ENCODE measurements around the gene SPRR2E.
"Not testable (repeated sequence)": the region's sequence is repeated elsewhere in the genome, so short reads cannot be mapped to it uniquely, and the experiment has no call there.

SPRR2E gene

GRCh38 chr1:153094426-153094825 is at the start of gene SPRR2E:
SPRR2E (minus strand) TSS chr1:153094526; CDS start chr1:153093751, 775 bp downstream.
- no peak for DNase-seq (ENCODE audit: low spot score)

GRCh38 chr1:153141377-153141776 is 47.1 kb upstream of the SPRR2E start:
- DNase-seq (ENCODE audit: low spot score) = no peak

DNA sequence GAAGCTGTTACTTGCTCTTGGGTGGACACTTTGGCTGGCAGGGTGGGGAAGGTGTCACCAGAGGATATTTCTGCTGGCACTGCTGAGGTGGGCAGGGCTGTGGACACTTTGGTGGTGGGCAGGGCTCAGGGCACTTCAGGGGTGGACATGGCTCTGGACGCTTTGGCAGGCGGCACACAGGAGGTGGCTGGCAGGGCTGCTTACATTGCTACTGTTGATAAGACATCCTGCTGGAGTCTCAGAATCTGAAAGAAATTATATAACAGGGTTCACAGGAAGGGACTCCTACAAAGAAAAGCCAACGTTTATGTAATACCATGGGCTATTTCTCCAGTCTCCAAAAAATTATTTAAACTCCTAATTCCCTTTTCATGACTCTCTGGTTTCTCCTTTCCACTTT is 46.2 kb upstream of the SPRR2E start:
- DNase-seq (ENCODE audit: low spot score) = no peak

GRCh38 chr1:153133743-153134142 is 39.4 kb upstream of the SPRR2E start:
- no peak for DNase-seq (ENCODE audit: low spot score)

GRCh38 chr1:153133267-153133666 is 38.9 kb upstream of the SPRR2E start:
- no peak for DNase-seq (ENCODE audit: low spot score)

DNA sequence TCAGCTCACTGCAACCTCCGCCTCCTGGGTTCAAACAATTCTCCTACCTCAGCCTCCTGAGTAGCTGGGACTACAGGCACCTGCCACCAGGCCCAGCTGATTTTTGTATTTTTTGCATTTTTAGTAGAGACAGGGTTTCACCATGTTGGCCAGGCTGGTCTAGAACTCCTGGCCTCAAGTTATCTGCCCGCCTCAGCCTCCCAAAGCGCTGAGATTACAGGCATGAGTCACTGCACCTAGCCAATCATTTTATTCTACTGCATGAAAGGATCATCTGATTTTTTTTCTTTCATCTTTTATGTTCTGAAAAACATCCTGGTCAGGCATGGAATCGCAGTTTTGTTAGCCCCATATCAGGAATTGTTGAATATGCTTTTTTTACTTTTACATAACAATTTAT is 34.4 kb upstream of the SPRR2E start:
- not testable (repeated sequence) for DNase-seq (ENCODE audit: low spot score)

DNA sequence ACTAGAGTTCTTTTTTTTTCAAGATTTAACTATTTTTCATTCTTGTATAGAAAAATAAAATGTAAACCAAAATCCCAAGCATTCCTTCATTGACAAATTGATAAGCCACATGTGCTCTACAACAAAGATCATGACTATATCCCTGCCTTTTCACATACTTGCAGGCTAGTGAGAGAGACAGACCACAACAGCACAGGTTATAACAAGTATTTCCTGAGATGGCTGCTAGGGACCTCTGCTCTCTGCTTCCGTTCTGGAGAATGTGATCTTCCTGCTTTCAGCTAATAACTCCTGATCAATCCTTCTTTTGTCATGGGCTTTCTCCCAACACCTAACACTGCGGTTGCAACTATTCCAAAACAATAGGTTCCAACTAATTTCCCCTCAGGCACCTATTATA is 33.0 kb upstream of the SPRR2E start:
- DNase-seq (ENCODE audit: low spot score) = no peak

- no peak for DNase-seq (ENCODE audit: low spot score)
These were observed 31.2 kb upstream of the SPRR2E start for GRCh38 chr1:153125536-153125935.

- DNase-seq (ENCODE audit: low spot score) = not testable (repeated sequence)
These were observed 29.5 kb upstream of the SPRR2E start for GRCh38 chr1:153123793-153124192.

DNA sequence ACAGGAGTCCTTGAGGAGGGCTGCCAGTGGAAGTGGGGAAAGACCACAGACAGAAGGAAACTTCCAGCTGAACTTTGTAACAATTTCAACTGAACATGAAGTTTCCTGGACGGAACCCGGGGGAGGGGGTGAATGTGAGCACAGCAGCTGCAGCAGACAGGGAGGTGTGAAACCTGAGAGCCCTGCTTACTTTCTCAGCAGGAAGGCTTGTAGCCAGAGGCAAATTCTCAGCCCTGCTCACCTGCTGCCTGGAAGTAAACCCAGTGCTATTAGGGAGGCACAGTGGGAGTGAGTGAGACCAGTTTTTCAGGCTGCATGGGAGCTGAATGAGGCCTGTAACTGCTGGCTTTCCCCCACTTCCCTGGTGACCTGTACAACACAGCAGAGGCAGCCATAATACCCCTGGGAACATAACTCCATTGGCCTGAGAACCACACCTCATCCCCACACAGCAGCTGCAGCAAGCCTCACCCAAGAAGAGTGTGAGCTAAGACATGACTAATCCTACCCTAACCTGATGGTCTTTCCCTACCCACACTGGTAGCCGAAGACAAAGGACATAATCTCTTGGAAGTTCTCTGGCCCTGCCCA is 28.6 kb upstream of the SPRR2E start:
- no peak for DNase-seq (ENCODE audit: low spot score)

DNA sequence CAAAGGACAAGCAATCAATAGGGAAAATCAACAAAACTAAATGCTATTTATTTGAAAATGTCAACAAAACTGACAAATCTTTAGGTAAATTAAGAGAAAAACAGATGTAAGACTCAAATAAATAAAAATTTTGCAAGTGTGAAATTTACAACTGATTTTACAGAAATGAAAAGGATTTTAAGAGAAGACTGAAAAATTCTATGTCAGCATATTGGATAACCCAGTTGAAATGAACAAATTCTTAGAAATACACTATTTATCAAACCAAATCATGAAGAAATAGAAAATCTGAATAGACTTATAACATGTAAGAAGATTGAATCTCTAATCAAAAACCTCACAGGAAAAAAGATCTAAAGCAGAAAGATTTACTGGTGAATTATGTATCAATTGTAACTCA is 26.6 kb upstream of the SPRR2E start:
- DNase-seq (ENCODE audit: low spot score) = no peak

- DNase-seq (ENCODE audit: low spot score) = no peak
These were observed 25.2 kb upstream of the SPRR2E start for GRCh38 chr1:153119491-153119971.

DNA sequence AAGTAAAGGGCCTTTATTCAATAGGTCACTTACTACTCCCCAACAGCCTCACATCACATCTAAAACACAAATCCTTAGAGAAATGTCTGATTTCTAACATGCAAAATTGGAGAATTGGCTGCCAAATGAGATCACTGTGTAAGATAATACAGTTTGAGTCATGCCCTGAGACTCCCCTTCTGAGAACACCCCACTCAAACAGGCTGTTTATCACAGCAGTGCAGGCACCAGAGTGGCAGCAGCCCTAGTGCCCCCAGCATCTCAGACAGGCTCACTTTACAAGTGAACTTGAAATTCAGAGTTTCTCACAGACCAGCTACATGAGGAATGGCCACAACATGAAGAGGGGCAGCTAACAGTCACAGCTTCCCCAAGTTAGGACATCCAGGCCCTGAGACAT is 20.9 kb upstream of the SPRR2E start:
- not testable (repeated sequence) for DNase-seq (ENCODE audit: low spot score)

- no peak for DNase-seq (ENCODE audit: low spot score)
These were observed 19.1 kb upstream of the SPRR2E start, which contains the start of gene SPRR2F for GRCh38 chr1:153113416-153113815. SPRR2F (minus strand) TSS chr1:153113516; CDS start chr1:153112733, 783 bp downstream.

DNA sequence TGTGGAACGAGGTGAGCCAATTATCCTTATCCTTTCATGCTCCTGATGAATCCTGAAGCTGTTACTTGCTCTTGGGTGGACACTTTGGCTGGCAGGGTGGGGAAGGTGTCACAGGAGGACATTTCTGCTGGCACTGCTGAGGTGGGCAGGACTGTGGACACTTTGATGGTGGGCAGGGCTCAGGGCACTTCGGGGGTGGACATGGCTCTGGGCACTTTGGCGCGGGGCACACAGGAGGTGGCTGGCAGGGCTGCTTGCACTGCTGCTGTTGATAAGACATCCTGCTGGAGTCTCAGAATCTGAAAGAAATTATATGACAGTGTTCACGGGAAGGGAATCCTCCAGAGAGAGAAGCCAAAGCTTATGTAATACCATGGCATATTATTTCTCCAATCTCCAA is 18.1 kb upstream of the SPRR2E start:
- DNase-seq (ENCODE audit: low spot score) = not testable (repeated sequence)

DNA sequence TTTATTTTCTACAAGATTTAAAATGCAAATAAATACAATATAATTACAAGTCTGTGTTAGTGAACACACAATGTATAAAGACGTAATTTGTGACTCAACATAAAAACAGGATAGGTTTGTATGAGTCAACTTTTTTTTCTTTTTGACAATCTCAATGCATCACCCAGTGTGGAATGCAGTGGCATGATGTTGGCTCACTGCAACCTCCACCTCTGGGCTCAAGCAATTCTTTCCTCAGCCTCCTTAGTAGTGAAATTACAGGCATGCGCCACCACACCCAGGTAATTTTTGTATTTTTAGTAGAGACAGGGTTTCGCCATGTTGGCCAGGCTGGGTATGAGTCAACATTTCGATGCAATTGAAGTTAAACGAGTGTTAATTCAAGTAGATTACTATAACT is 5.9 kb upstream of the SPRR2E start:
- no peak for DNase-seq (ENCODE audit: low spot score)

DNA sequence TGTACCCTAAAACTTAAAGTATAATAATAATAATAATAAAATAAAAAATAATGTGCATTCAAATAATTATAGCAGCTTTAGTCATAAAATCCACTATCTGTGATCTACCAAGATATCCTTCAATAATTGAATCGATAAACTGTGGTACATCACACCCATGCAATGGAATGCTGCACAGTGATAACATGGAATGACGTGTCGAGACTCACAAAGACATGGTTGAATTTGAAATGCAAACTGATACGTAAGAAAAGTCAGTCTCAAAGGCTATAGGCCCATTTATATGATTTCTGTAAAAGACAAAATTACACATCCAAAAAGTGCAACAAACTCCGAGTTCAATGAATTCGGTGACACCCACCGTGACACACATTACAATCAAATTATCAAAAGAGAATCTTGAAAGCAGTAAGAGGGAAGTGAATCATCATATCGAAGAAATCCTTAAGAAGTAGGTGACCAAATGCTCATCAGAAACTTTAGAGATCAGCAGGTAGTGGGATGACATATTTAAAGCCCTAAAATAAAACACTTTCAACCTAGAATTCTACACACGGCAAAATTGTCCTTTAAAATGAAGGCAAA is 5.2 kb upstream of the SPRR2E start:
- no peak for DNase-seq (ENCODE audit: low spot score)

- no peak for DNase-seq (ENCODE audit: low spot score)
These were observed 1.4 kb upstream of the SPRR2E start for GRCh38 chr1:153095764-153096163.

GRCh38 chr1:153087652-153088051 is 6.7 kb downstream of the SPRR2E start:
- DNase-seq (ENCODE audit: low spot score) = no peak

GRCh38 chr1:153081736-153082135 is 12.6 kb downstream of the SPRR2E start:
- no peak for DNase-seq (ENCODE audit: low spot score)

- DNase-seq (ENCODE audit: low spot score) = no peak
These were observed 21.3 kb downstream of the SPRR2E start for GRCh38 chr1:153072806-153073726.

DNA sequence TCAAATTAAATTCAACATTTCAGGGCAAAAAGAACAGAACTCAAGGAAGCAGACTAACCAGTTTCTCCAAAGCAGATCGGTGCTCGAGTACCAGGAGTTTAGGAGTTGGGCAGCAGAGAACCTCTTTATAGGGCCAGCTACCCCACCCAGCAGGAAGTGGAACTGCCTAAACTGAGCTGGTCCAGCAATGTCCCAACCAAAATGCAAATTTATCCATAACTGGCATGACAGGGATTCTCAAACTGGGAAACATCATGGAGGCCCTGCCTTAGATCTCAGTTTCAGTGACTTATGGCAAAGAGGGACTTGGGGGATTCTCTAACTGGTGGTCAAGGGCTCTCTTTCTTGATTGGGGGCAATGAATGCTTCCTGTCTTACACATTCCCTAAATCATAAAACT is 22.8 kb downstream of the SPRR2E start, which contains the start of gene SPRR2B:
TSS of gene SPRR2B (minus strand) at position 101 of the 400 bp plus-strand sequence. CDS start 772 bp downstream, outside the sequence.
- no peak for DNase-seq (ENCODE audit: low spot score)

- DNase-seq (ENCODE audit: low spot score) = no peak
These were observed 24.1 kb downstream of the SPRR2E start for GRCh38 chr1:153070243-153070642.
